ENCODE measurements around the gene BRD1. TPM values are rescaled to one million over a fixed set of nuclear protein-coding genes. Genes with fewer than 3 reads are reported as not detected.

Gene BRD1
- total RNA-seq, 1 experiment from 2014 or later: 19.1 TPM

DNA sequence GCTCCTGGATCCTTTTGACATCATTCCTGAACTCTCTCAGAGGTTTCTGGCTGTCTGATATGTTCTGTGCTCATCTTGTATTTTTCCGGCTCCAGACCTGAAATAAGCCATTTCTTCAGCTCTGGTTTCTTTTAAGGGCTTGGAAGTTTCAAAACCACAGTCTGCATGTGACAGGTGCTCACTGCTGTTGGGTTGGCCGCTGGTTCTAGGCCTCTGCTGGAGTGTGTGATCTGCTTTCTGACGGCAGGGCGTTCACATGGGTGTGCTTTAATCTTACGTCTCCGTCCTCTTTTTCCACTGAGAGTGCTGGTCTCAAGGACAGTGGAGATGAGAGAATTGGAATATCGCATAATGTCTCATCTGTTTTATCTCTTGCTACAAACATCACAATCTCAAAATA, 36.3 kb upstream of the BRD1 start:
- Histone ChIP-seq H3K27me3 (ENCODE audit: low read length) (no peaks in the 10 kb centered on the region), H3K27ac (ENCODE audit: low read length) (no peak overlapping the region), H4K20me1 (ENCODE audit: low read length) (0 out of 2 replicates have a peak, but pooled peaks cover 7% of the 10 kb centered on the region), H3K9me3 (ENCODE audit: low read length) (no peaks in the 10 kb centered on the region), H3K79me2 (ENCODE audit: low read length) (peaks cover 96% of the 10 kb centered on the region), H3K9ac (ENCODE audit: low read length) (no peak overlapping the region), H3K36me3 (ENCODE audit: low read depth, low read length) (peaks cover 13% of the 10 kb centered on the region; the same call in 1 of the 2 replicates), H3K4me2 (ENCODE audit: low read length) (no peak overlapping the region), H3K4me3 (ENCODE audit: low read length) (no peak overlapping the region), H2AFZ (ENCODE audit: low read length) (no peak overlapping the region), H3F3A (ENCODE audit: low read length, unreplicated experiment) (no peaks in the 10 kb centered on the region), H3K9me2 (replicated peaks; ENCODE audit: low read length) (no peaks in the 10 kb centered on the region), H3K4me1 (ENCODE audit: insufficient read depth, low read length) (no peaks in the 10 kb centered on the region)
- ChIA-PET CTCF (no interaction called here), POLR2A (ENCODE audit: unreplicated experiment) (no interaction called here)
- no TSS peak for BruUV-seq (replicated peaks)
- no peak for TF ChIP-seq EZH2phosphoT487 (IDR thresholded peaks at IDR 0.05; ENCODE audit: borderline replicate concordance, low read length)
- TF ChIP-seq CTCF (conservative IDR thresholded peaks at IDR 0.05; ENCODE audit: low read depth, low read length): no peak
- no peak for TF ChIP-seq EZH2 (IDR thresholded peaks at IDR 0.05; ENCODE audit: low read length, unreplicated experiment)
- no peak for DNase-seq
- ATAC-seq: no peak
- intact Hi-C loops (cut with micrococcal nuclease): no loop called here

DNA sequence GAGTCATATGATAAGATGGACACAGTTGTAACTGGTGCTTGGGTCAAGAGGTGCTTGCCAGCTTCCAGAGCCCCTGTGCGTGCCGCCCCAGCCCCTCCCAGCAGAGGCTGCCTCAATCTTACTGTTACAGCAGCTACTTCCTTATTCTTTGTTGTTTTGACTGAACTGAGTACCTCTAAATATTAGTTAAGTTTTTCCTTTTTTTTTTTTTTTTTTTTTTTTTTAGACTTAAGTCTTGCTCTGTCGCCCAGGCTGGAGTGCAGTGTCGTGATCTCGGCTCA, 34.8 kb upstream of the BRD1 start:
- H3K4me3 ChIP-seq (ENCODE audit: low read length): no peak overlapping the region
- no peak for ATAC-seq
- no peaks in the 10 kb centered on the region for H3K9me2 ChIP-seq (replicated peaks; ENCODE audit: low read length)
- TF ChIP-seq EZH2phosphoT487 (IDR thresholded peaks at IDR 0.05; ENCODE audit: borderline replicate concordance, low read length) (no peak), EZH2 (IDR thresholded peaks at IDR 0.05; ENCODE audit: low read length, unreplicated experiment) (no peak), CTCF (conservative IDR thresholded peaks at IDR 0.05; ENCODE audit: low read depth, low read length) (no peak)
- ChIA-PET CTCF (interaction anchor here (0.7 kb wide), 1 partner anchor 105 kb away, joined by 3 read pairs; no protein-coding TSS in a partner anchor), POLR2A (ENCODE audit: unreplicated experiment) (no interaction called here)
- H3K79me2 ChIP-seq (ENCODE audit: low read length): peaks cover 97% of the 10 kb centered on the region
- no TSS peak for BruUV-seq (replicated peaks)
- H3K9me3 ChIP-seq (ENCODE audit: low read length): no peaks in the 10 kb centered on the region
- H3K27ac ChIP-seq (ENCODE audit: low read length): no peak overlapping the region
- H3K4me2 ChIP-seq (ENCODE audit: low read length): no peak overlapping the region
- intact Hi-C loops (cut with micrococcal nuclease): no loop called here
- 0 out of 2 replicates have a peak, but pooled peaks cover 7% of the 10 kb centered on the region for H4K20me1 ChIP-seq (ENCODE audit: low read length)
- H3K36me3 ChIP-seq (ENCODE audit: low read depth, low read length): peaks cover 6% of the 10 kb centered on the region; the same call in 1 of the 2 replicates
- no peaks in the 10 kb centered on the region for H3K4me1 ChIP-seq (ENCODE audit: insufficient read depth, low read length)
- H3K27me3 ChIP-seq (ENCODE audit: low read length): no peaks in the 10 kb centered on the region
- no peak overlapping the region for H3K9ac ChIP-seq (ENCODE audit: low read length)
- no peak overlapping the region for H2AFZ ChIP-seq (ENCODE audit: low read length)
- no peaks in the 10 kb centered on the region for H3F3A ChIP-seq (ENCODE audit: low read length, unreplicated experiment)
- no peak for DNase-seq

- Histone ChIP-seq H3K4me3 (ENCODE audit: low read length) (no peak overlapping the region), H3K9me2 (replicated peaks; ENCODE audit: low read length) (no peaks in the 10 kb centered on the region), H3K27me3 (ENCODE audit: low read length) (no peaks in the 10 kb centered on the region), H3K27ac (ENCODE audit: low read length) (no peak overlapping the region), H3K4me1 (ENCODE audit: insufficient read depth, low read length) (no peaks in the 10 kb centered on the region), H3K36me3 (ENCODE audit: low read depth, low read length) (peaks cover 5% of the 10 kb centered on the region), H3K4me2 (ENCODE audit: low read length) (no peak overlapping the region), H4K20me1 (ENCODE audit: low read length) (0 out of 2 replicates have a peak, but pooled peaks cover 9% of the 10 kb centered on the region), H3K9ac (ENCODE audit: low read length) (no peak overlapping the region), H3F3A (ENCODE audit: low read length, unreplicated experiment) (no peaks in the 10 kb centered on the region), H3K9me3 (ENCODE audit: low read length) (no peaks in the 10 kb centered on the region), H3K79me2 (ENCODE audit: low read length) (peaks cover 97% of the 10 kb centered on the region), H2AFZ (ENCODE audit: low read length) (no peak overlapping the region)
- TF ChIP-seq EZH2 (IDR thresholded peaks at IDR 0.05; ENCODE audit: low read length, unreplicated experiment): no peak
- TF ChIP-seq CTCF (conservative IDR thresholded peaks at IDR 0.05; ENCODE audit: low read depth, low read length): no peak
- no peak for TF ChIP-seq EZH2phosphoT487 (IDR thresholded peaks at IDR 0.05; ENCODE audit: borderline replicate concordance, low read length)
- ChIA-PET POLR2A (ENCODE audit: unreplicated experiment) (no interaction called here), CTCF (interaction anchor here (0.7 kb wide), 1 partner anchor 104 kb away, joined by 3 read pairs; no protein-coding TSS in a partner anchor)
- DNase-seq (no peak), ATAC-seq (no peak)
- intact Hi-C loops (cut with micrococcal nuclease): no loop called here
- BruUV-seq (replicated peaks): no TSS peak
Measured at GRCh38 chr22:49861642-49862495, 34.2 kb upstream of the BRD1 start.
